Measurements from ENCODE around the gene TNS1.

TNS1 gene

GRCh38 chr2:217840522-217840921 is 162.3 kb downstream of the TNS1 start:
- H3K27ac ChIP-seq (ENCODE audit: low read length) = no peak overlapping the region
- H3K4me1 ChIP-seq (ENCODE audit: control insufficient read depth in 1 of 2, insufficient read depth in 2 of 2, low read length in 2 of 2) = peaks cover 0 to 100% of the 10 kb centered on the region in 2 donors
- no peaks in the 10 kb centered on the region for H3K9me3 ChIP-seq (ENCODE audit: control insufficient read depth in 1 of 2, low read length in 2 of 2)
- peaks cover 21 to 27% of the 10 kb centered on the region in 2 donors for H3K36me3 ChIP-seq (ENCODE audit: control insufficient read depth in 1 of 2, insufficient read depth in 2 of 2, low read length in 2 of 2)
- H3K4me3 ChIP-seq (ENCODE audit: low read depth in 1 of 2, low read length in 2 of 2) = no peak overlapping the region
- no peaks in the 10 kb centered on the region for H3K27me3 ChIP-seq (ENCODE audit: low read depth, low read length)

GRCh38 chr2:217839750-217840107 is 163.1 kb downstream of the TNS1 start:
- Histone ChIP-seq H3K36me3 (ENCODE audit: control insufficient read depth in 1 of 2, insufficient read depth in 2 of 2, low read length in 2 of 2) (peaks cover 20 to 26% of the 10 kb centered on the region in 2 donors), H3K9me3 (ENCODE audit: control insufficient read depth in 1 of 2, low read length in 2 of 2) (no peaks in the 10 kb centered on the region), H3K4me3 (ENCODE audit: low read depth in 1 of 2, low read length in 2 of 2) (no peak overlapping the region), H3K27me3 (ENCODE audit: low read depth, low read length) (no peaks in the 10 kb centered on the region), H3K27ac (ENCODE audit: low read length) (peak overlapping the region; percentile 65), H3K4me1 (ENCODE audit: control insufficient read depth in 1 of 2, insufficient read depth in 2 of 2, low read length in 2 of 2) (peaks cover 0 to 100% of the 10 kb centered on the region in 2 donors)

- peaks cover 23 to 31% of the 10 kb centered on the region in 2 donors for H3K36me3 ChIP-seq (ENCODE audit: control insufficient read depth in 1 of 2, insufficient read depth in 2 of 2, low read length in 2 of 2)
Observed at GRCh38 chr2:217839073-217839749, 163.6 kb downstream of the TNS1 start.

GRCh38 chr2:217838409-217838831 is 164.4 kb downstream of the TNS1 start:
- no peaks in the 10 kb centered on the region for H3K9me3 ChIP-seq (ENCODE audit: control insufficient read depth in 1 of 2, low read length in 2 of 2)
- peak overlapping the region; percentile 65 for H3K27ac ChIP-seq (ENCODE audit: low read length)
- peaks cover 0 to 93% of the 10 kb centered on the region in 2 donors for H3K4me1 ChIP-seq (ENCODE audit: control insufficient read depth in 1 of 2, insufficient read depth in 2 of 2, low read length in 2 of 2)
- peaks cover 29 to 35% of the 10 kb centered on the region in 2 donors for H3K36me3 ChIP-seq (ENCODE audit: control insufficient read depth in 1 of 2, insufficient read depth in 2 of 2, low read length in 2 of 2)
- no peak overlapping the region for H3K4me3 ChIP-seq (ENCODE audit: low read depth in 1 of 2, low read length in 2 of 2)
- no peaks in the 10 kb centered on the region for H3K27me3 ChIP-seq (ENCODE audit: low read depth, low read length)

More at GRCh38 chr2:217839073-217839749, 163.6 kb downstream of the TNS1 start:
- H3K27me3 ChIP-seq (ENCODE audit: low read depth, low read length) = no peaks in the 10 kb centered on the region
- H3K4me3 ChIP-seq (ENCODE audit: low read depth in 1 of 2, low read length in 2 of 2) = no peak overlapping the region
- peaks cover 0 to 100% of the 10 kb centered on the region in 2 donors for H3K4me1 ChIP-seq (ENCODE audit: control insufficient read depth in 1 of 2, insufficient read depth in 2 of 2, low read length in 2 of 2)
- H3K27ac ChIP-seq (ENCODE audit: low read length) = peak overlapping the region; percentile 65
- no peaks in the 10 kb centered on the region for H3K9me3 ChIP-seq (ENCODE audit: control insufficient read depth in 1 of 2, low read length in 2 of 2)

- Histone ChIP-seq H3K27ac (ENCODE audit: low read length) (peak overlapping the region; percentile 90), H3K9me3 (ENCODE audit: control insufficient read depth in 1 of 2, low read length in 2 of 2) (no peaks in the 10 kb centered on the region), H3K27me3 (ENCODE audit: low read depth, low read length) (no peaks in the 10 kb centered on the region), H3K4me3 (ENCODE audit: low read depth in 1 of 2, low read length in 2 of 2) (no peak overlapping the region), H3K36me3 (ENCODE audit: control insufficient read depth in 1 of 2, insufficient read depth in 2 of 2, low read length in 2 of 2) (peaks cover 38 to 43% of the 10 kb centered on the region in 2 donors), H3K4me1 (ENCODE audit: control insufficient read depth in 1 of 2, insufficient read depth in 2 of 2, low read length in 2 of 2) (peaks cover 0 to 88% of the 10 kb centered on the region in 2 donors)
Observed at GRCh38 chr2:217837530-217837929, 165.3 kb downstream of the TNS1 start.

- Histone ChIP-seq H3K4me3 (ENCODE audit: low read depth in 1 of 2, low read length in 2 of 2) (peak overlapping the region in 1 of 2 donors; percentile 20), H3K9me3 (ENCODE audit: control insufficient read depth in 1 of 2, low read length in 2 of 2) (no peaks in the 10 kb centered on the region), H3K27ac (ENCODE audit: low read length) (peak overlapping the region; percentile 90), H3K4me1 (ENCODE audit: control insufficient read depth in 1 of 2, insufficient read depth in 2 of 2, low read length in 2 of 2) (peaks cover 0 to 87% of the 10 kb centered on the region in 2 donors), H3K27me3 (ENCODE audit: low read depth, low read length) (no peaks in the 10 kb centered on the region), H3K36me3 (ENCODE audit: control insufficient read depth in 1 of 2, insufficient read depth in 2 of 2, low read length in 2 of 2) (peaks cover 39 to 47% of the 10 kb centered on the region in 2 donors)
Observed at GRCh38 chr2:217836901-217837491, 165.8 kb downstream of the TNS1 start.

- Histone ChIP-seq H3K36me3 (ENCODE audit: control insufficient read depth in 1 of 2, insufficient read depth in 2 of 2, low read length in 2 of 2) (peaks cover 32 to 47% of the 10 kb centered on the region in 2 donors), H3K4me3 (ENCODE audit: low read depth in 1 of 2, low read length in 2 of 2) (peak overlapping the region in 1 of 2 donors; percentile 20), H3K27me3 (ENCODE audit: low read depth, low read length) (no peaks in the 10 kb centered on the region), H3K9me3 (ENCODE audit: control insufficient read depth in 1 of 2, low read length in 2 of 2) (no peaks in the 10 kb centered on the region), H3K27ac (ENCODE audit: low read length) (peak overlapping the region; percentile 90), H3K4me1 (ENCODE audit: control insufficient read depth in 1 of 2, insufficient read depth in 2 of 2, low read length in 2 of 2) (peaks cover 0 to 79% of the 10 kb centered on the region in 2 donors)
Observed at GRCh38 chr2:217835931-217836891, 166.6 kb downstream of the TNS1 start.

GRCh38 chr2:217834744-217835513 is 167.9 kb downstream of the TNS1 start:
- Histone ChIP-seq H3K27ac (ENCODE audit: low read length) (peak overlapping the region; percentile 90), H3K4me3 (ENCODE audit: low read depth in 1 of 2, low read length in 2 of 2) (no peak overlapping the region), H3K9me3 (ENCODE audit: control insufficient read depth in 1 of 2, low read length in 2 of 2) (no peaks in the 10 kb centered on the region), H3K27me3 (ENCODE audit: low read depth, low read length) (no peaks in the 10 kb centered on the region), H3K36me3 (ENCODE audit: control insufficient read depth in 1 of 2, insufficient read depth in 2 of 2, low read length in 2 of 2) (peaks cover 44 to 59% of the 10 kb centered on the region in 2 donors), H3K4me1 (ENCODE audit: control insufficient read depth in 1 of 2, insufficient read depth in 2 of 2, low read length in 2 of 2) (peaks cover 0 to 70% of the 10 kb centered on the region in 2 donors)

- peaks cover 49 to 66% of the 10 kb centered on the region in 2 donors for H3K36me3 ChIP-seq (ENCODE audit: control insufficient read depth in 1 of 2, insufficient read depth in 2 of 2, low read length in 2 of 2)
- H3K27me3 ChIP-seq (ENCODE audit: low read depth, low read length) = no peaks in the 10 kb centered on the region
- no peaks in the 10 kb centered on the region for H3K9me3 ChIP-seq (ENCODE audit: control insufficient read depth in 1 of 2, low read length in 2 of 2)
- H3K27ac ChIP-seq (ENCODE audit: low read length) = peak overlapping the region; percentile 90
- peaks cover 0 to 68% of the 10 kb centered on the region in 2 donors for H3K4me1 ChIP-seq (ENCODE audit: control insufficient read depth in 1 of 2, insufficient read depth in 2 of 2, low read length in 2 of 2)
- H3K4me3 ChIP-seq (ENCODE audit: low read depth in 1 of 2, low read length in 2 of 2) = no peak overlapping the region
Observed at GRCh38 chr2:217834057-217834620, 168.7 kb downstream of the TNS1 start.

- H3K27ac ChIP-seq (ENCODE audit: low read length) = no peak overlapping the region
- H3K4me3 ChIP-seq (ENCODE audit: low read depth in 1 of 2, low read length in 2 of 2) = no peak overlapping the region
- no peaks in the 10 kb centered on the region for H3K27me3 ChIP-seq (ENCODE audit: low read depth, low read length)
- peaks cover 0 to 68% of the 10 kb centered on the region in 2 donors for H3K4me1 ChIP-seq (ENCODE audit: control insufficient read depth in 1 of 2, insufficient read depth in 2 of 2, low read length in 2 of 2)
- H3K9me3 ChIP-seq (ENCODE audit: control insufficient read depth in 1 of 2, low read length in 2 of 2) = no peaks in the 10 kb centered on the region
- peaks cover 52 to 67% of the 10 kb centered on the region in 2 donors for H3K36me3 ChIP-seq (ENCODE audit: control insufficient read depth in 1 of 2, insufficient read depth in 2 of 2, low read length in 2 of 2)
Observed at GRCh38 chr2:217833439-217833838, 169.4 kb downstream of the TNS1 start.

Measured in muscle layer of duodenum (tissue), 2 donors.